ENCODE data around the gene LPP. TPM values are rescaled to one million over a fixed set of nuclear protein-coding genes. Genes with fewer than 3 reads are reported as not detected.

The LPP gene
- total and polyA plus RNA-seq, 9 of the 15 experiments (the other 6 are each of a cell fraction or from before 2014, with no cell fraction given): 0.07 to 0.18 TPM; not detected in 7

DNA sequence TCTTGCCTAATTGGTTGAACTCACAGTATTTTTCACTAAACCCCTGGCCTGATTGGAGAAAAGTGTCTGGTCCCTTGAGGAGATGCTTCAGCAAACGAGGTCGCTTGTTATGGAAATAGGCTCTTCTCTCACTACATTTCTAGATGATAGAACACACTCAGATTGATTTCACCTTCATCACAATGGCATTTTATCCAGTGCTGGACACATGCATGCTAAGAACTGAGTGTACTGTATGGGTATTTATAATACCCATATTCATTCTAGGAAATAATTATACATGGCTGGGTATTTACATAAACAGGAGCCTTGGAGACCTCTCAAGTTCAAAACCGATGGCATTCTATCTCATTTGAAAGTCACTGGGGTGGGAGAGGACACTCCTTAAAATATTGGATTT, 444.9 kb downstream of the LPP start:
- Histone ChIP-seq H3K9me1 (ENCODE audit: control insufficient read depth, insufficient read depth, low read length) (no peaks in the 10 kb centered on the region), H3K9me3 (replicated peaks; ENCODE audit: control insufficient read depth, insufficient read depth, low read depth, low read length) (no peaks in the 10 kb centered on the region), H3K27ac (ENCODE audit: extremely low read depth, low read depth, low read length) (no peak overlapping the region), H3K4me3 (no peak overlapping the region), H3K36me3 (ENCODE audit: control insufficient read depth, insufficient read depth, low read length) (no peaks in the 10 kb centered on the region), H4K20me1 (replicated peaks; ENCODE audit: control insufficient read depth, insufficient read depth, low read length) (no peaks in the 10 kb centered on the region), H3K9ac (ENCODE audit: insufficient read depth in 1 of 2, low read depth in 2 of 2, low read length in 2 of 2) (no peak overlapping the region), H3K79me2 (ENCODE audit: control insufficient read depth, insufficient read depth, low read length) (no peaks in the 10 kb centered on the region), H3K27me3 (ENCODE audit: control insufficient read depth in 2 of 2, insufficient read depth in 2 of 2, low read length in 2 of 2) (no peaks in the 10 kb centered on the region), H3K4me1 (replicated peaks in 1 of 2; ENCODE audit: control insufficient read depth in 2 of 2, insufficient read depth in 2 of 2, low read length in 2 of 2) (no peaks in the 10 kb centered on the region), H3K4me2 (ENCODE audit: insufficient read depth, low read length) (no peak overlapping the region), H2AFZ (ENCODE audit: low read depth, low read length) (no peak overlapping the region)
- BruUV-seq (replicated peaks): no TSS peak
- in situ Hi-C loops (cut with MboI): no loop called here
- FAIRE-seq: no peak
- 2% methylated on average over 3 of the region's 3 CpGs for WGBS (ENCODE audit: insufficient coverage, low coverage, missing lambda C conversion rate)
- ChIA-PET CTCF (ENCODE audit: low intra/inter-chr PET ratio) (no interaction called here), POLR2A (no interaction called here)
- no peak for ATAC-seq
- no peak for DNase-seq (ENCODE audit: extremely low read depth in 1 of 4, low spot score in 3 of 4)
- intact Hi-C loops (cut with micrococcal nuclease): no loop called here
- no peak for TF ChIP-seq GTF2E2 (tag; IDR thresholded peaks at IDR 0.05)
- no peak for TF ChIP-seq ZNF263 (CRISPR knock-in tag; IDR thresholded peaks at IDR 0.05; ENCODE audit: borderline replicate concordance)
- no peak for TF ChIP-seq CCAR2 (IDR thresholded peaks at IDR 0.05; ENCODE audit: low read depth, low read length)
- TF ChIP-seq HEY1 (CRISPR knock-in tag; IDR thresholded peaks at IDR 0.05; ENCODE audit: borderline replicate concordance): no peak
- TF ChIP-seq, protein P1, sequence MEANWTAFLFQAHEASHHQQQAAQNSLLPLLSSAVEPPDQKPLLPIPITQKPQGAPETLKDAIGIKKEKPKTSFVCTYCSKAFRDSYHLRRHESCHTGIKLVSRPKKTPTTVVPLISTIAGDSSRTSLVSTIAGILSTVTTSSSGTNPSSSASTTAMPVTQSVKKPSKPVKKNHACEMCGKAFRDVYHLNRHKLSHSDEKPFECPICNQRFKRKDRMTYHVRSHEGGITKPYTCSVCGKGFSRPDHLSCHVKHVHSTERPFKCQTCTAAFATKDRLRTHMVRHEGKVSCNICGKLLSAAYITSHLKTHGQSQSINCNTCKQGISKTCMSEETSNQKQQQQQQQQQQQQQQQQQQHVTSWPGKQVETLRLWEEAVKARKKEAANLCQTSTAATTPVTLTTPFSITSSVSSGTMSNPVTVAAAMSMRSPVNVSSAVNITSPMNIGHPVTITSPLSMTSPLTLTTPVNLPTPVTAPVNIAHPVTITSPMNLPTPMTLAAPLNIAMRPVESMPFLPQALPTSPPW (CRISPR knock-in tag; IDR thresholded peaks at IDR 0.05): no peak
- TF ChIP-seq ZNF589 (CRISPR knock-in tag; IDR thresholded peaks at IDR 0.05; ENCODE audit: low read depth): no peak
- no peak for TF ChIP-seq HNRNPUL1 (IDR thresholded peaks at IDR 0.05; ENCODE audit: low read length)
- no peak for TF ChIP-seq ZNF143 (CRISPR knock-in tag; IDR thresholded peaks at IDR 0.05)
- TF ChIP-seq, protein P2, sequence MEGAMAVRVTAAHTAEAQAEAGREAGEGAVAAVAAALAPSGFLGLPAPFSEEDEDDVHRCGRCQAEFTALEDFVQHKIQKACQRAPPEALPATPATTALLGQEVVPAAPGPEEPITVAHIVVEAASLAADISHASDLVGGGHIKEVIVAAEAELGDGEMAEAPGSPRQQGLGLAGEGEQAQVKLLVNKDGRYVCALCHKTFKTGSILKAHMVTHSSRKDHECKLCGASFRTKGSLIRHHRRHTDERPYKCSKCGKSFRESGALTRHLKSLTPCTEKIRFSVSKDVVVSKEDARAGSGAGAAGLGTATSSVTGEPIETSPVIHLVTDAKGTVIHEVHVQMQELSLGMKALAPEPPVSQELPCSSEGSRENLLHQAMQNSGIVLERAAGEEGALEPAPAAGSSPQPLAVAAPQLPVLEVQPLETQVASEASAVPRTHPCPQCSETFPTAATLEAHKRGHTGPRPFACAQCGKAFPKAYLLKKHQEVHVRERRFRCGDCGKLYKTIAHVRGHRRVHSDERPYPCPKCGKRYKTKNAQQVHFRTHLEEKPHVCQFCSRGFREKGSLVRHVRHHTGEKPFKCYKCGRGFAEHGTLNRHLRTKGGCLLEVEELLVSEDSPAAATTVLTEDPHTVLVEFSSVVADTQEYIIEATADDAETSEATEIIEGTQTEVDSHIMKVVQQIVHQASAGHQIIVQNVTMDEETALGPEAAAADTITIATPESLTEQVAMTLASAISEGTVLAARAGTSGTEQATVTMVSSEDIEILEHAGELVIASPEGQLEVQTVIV (CRISPR knock-in tag; IDR thresholded peaks at IDR 0.05; ENCODE audit: borderline replicate concordance): no peak
- no peak for TF ChIP-seq LCOR (CRISPR knock-in tag; IDR thresholded peaks at IDR 0.05)

All from K562 (cell line).